Osteocyte (in vitro differentiated cells): ENCODE data around the gene FIGN. TPM values are rescaled to one million over a fixed set of nuclear protein-coding genes. Genes with fewer than 3 reads are reported as not detected.
A peak's percentile ranks its signal among the peaks of the same experiment; 100 is the strongest.

ENCODE experiments used
- DNase-seq: peaks from one replicate; pipeline ENCODE4 v3.0.0; 2021; ENCODE audit warnings: mixed read lengths; ENCODE audit not compliant: unreplicated experiment; ENCODE audit errors: extremely low spot score
- H3K27ac Mint-ChIP-seq: one replicate; pipeline ENCODE4 v1.8.0; 2021; ENCODE audit warnings: mild to moderate bottlenecking, mixed read lengths; ENCODE audit not compliant: unreplicated experiment
- H3K27me3 Mint-ChIP-seq: one replicate; pipeline ENCODE4 v1.8.0; 2021; ENCODE audit warnings: mixed read lengths; ENCODE audit not compliant: unreplicated experiment
- H3K36me3 Mint-ChIP-seq: one replicate; pipeline ENCODE4 v1.8.0; 2021; ENCODE audit warnings: mixed read lengths; ENCODE audit not compliant: unreplicated experiment
- H3K4me1 Mint-ChIP-seq: one replicate; pipeline ENCODE4 v1.8.0; 2021; ENCODE audit warnings: mixed read lengths; ENCODE audit not compliant: unreplicated experiment
- H3K4me3 Mint-ChIP-seq: one replicate; pipeline ENCODE4 v1.8.0; 2021; ENCODE audit warnings: mild to moderate bottlenecking, moderate library complexity, mixed read lengths; ENCODE audit not compliant: unreplicated experiment
- H3K9me3 Mint-ChIP-seq: one replicate; pipeline ENCODE4 v1.8.0; 2021; ENCODE audit warnings: mixed read lengths; ENCODE audit not compliant: unreplicated experiment
- CTCF ChIP-seq: fragments of 200-600 bp; sonication (generic); IDR thresholded peaks from 2 replicates; pipeline ENCODE4 v1.5.0; 2021; ENCODE audit warnings: antibody characterized with exemption, mild to moderate bottlenecking, moderate library complexity
- total RNA-seq: library from RNA; stranded (reverse); gene quantifications from 2 replicates; pipeline ENCODE4 v1.2.1, GENCODE V29; 2021

Gene FIGN
- total RNA-seq, 1 donor from 2014 or later, result 37.7 TPM

GRCh38 chr2:163604941-163605555 lies 130.8 kb downstream of the FIGN start:
- peaks cover 81% of the 10 kb centered on the region for H3K4me1 Mint-ChIP-seq
- H3K27ac Mint-ChIP-seq, result peak overlapping the region; percentile 93
- H3K27me3 Mint-ChIP-seq, result no peaks in the 10 kb centered on the region
- TF ChIP-seq CTCF, result no peak
- DNase-seq, result no peak
- peaks cover 18% of the 10 kb centered on the region for H3K36me3 Mint-ChIP-seq
- H3K4me3 Mint-ChIP-seq, result peak overlapping the region; percentile 49
- H3K9me3 Mint-ChIP-seq, result no peaks in the 10 kb centered on the region

- Mint-ChIP-seq H3K27me3 (no peaks in the 10 kb centered on the region), H3K36me3 (peaks cover 7% of the 10 kb centered on the region), H3K4me3 (peak overlapping the region; percentile 7), H3K9me3 (peaks cover 4% of the 10 kb centered on the region), H3K27ac (peak overlapping the region; percentile 70), H3K4me1 (peaks cover 90% of the 10 kb centered on the region)
- no peak for TF ChIP-seq CTCF
- DNase-seq, result no peak
Measured at GRCh38 chr2:163602196-163602595, 133.6 kb downstream of the FIGN start.

GRCh38 chr2:163601377-163601776 lies 134.4 kb downstream of the FIGN start:
- peaks cover 4% of the 10 kb centered on the region for H3K9me3 Mint-ChIP-seq
- DNase-seq, result no peak
- peaks cover 83% of the 10 kb centered on the region for H3K4me1 Mint-ChIP-seq
- peak overlapping the region; percentile 11 for H3K4me3 Mint-ChIP-seq
- H3K36me3 Mint-ChIP-seq, result peaks cover 2% of the 10 kb centered on the region
- H3K27ac Mint-ChIP-seq, result peak overlapping the region; percentile 70
- H3K27me3 Mint-ChIP-seq, result no peaks in the 10 kb centered on the region
- TF ChIP-seq CTCF, result no peak

GRCh38 chr2:163600801-163601200 lies 135.0 kb downstream of the FIGN start:
- Mint-ChIP-seq H3K4me3 (peak overlapping the region; percentile 56), H3K9me3 (peaks cover 4% of the 10 kb centered on the region), H3K27ac (peak overlapping the region; percentile 70), H3K27me3 (no peaks in the 10 kb centered on the region), H3K4me1 (peaks cover 80% of the 10 kb centered on the region), H3K36me3 (peaks cover 2% of the 10 kb centered on the region)
- no peak for TF ChIP-seq CTCF
- DNase-seq, result no peak

GRCh38 chr2:163595028-163595427 lies 140.8 kb downstream of the FIGN start:
- Mint-ChIP-seq H3K4me1 (peaks cover 44% of the 10 kb centered on the region), H3K36me3 (no peaks in the 10 kb centered on the region), H3K27me3 (no peaks in the 10 kb centered on the region), H3K27ac (no peak overlapping the region), H3K4me3 (no peak overlapping the region), H3K9me3 (peaks cover 4% of the 10 kb centered on the region)
- no peak for TF ChIP-seq CTCF
- DNase-seq, result no peak
